HepG2 (cell line): Measurements from ENCODE around the gene POC1B. TPM values are rescaled to one million over a fixed set of nuclear protein-coding genes. Genes with fewer than 3 reads are reported as not detected.
A peak's percentile ranks its signal among the peaks of the same experiment; 100 is the strongest.

Experiments used
- CBX2 ChIP-seq, 2 experiments: fragments of 200-600 bp in 1 of 2; sonication (generic); formaldehyde crosslinking in 1 of 2; IDR thresholded peaks; 2 replicates each; pipeline versions ENCODE4 v1.7.0 to v1.8.1; 2018 to 2022; ENCODE audit warnings: low read depth in 2 of 2, low read length in 1 of 2, mild to moderate bottlenecking in 1 of 2, missing genetic modification reagents in 1 of 2
- CREBL2 ChIP-seq: sonication (generic); formaldehyde crosslinking; IDR thresholded peaks from 2 replicates; pipeline ENCODE4 v1.8.1; 2023; ENCODE audit warnings: missing genetic modification reagents, mild to moderate bottlenecking, borderline replicate concordance
- HDAC6 ChIP-seq: fragments of 200-600 bp; sonication (generic); IDR thresholded peaks from 2 replicates; pipeline ENCODE4 v1.7.0; 2017; ENCODE audit warnings: mild to moderate bottlenecking, antibody characterized with exemption, low read length, low read depth
- IKZF1 ChIP-seq: fragments of 450-650 bp; IDR thresholded peaks from 2 replicates; pipeline ENCODE4 v1.7.1; 2016
- KDM1A ChIP-seq: IDR thresholded peaks from 2 replicates; pipeline ENCODE4 v1.6.1; 2016; ENCODE audit warnings: missing compliant biosample characterization
- LCORL ChIP-seq, 2 experiments: fragments of 450-650 bp in 1 of 2; sonication (generic) in 1 of 2; formaldehyde crosslinking in 1 of 2; IDR thresholded peaks; 2 replicates each; pipeline versions ENCODE4 v1.5.0 to v1.6.1; 2017 to 2020; ENCODE audit warnings: antibody characterized with exemption in 1 of 2, missing genetic modification reagents in 1 of 2
- PAWR ChIP-seq: sonication (generic); formaldehyde crosslinking; IDR thresholded peaks from 2 replicates; pipeline ENCODE4 v1.4.0; 2020; ENCODE audit warnings: missing genetic modification reagents, mild to moderate bottlenecking, borderline replicate concordance
- PBX3 ChIP-seq: sonication (generic); formaldehyde crosslinking; IDR thresholded peaks from 2 replicates; pipeline ENCODE4 v1.8.1; 2023; ENCODE audit warnings: missing genetic modification reagents, inconsistent platforms, borderline replicate concordance
- TOPORS ChIP-seq: sonication (generic); formaldehyde crosslinking; IDR thresholded peaks from 2 replicates; pipeline ENCODE4 v1.8.0; 2023; ENCODE audit warnings: mild to moderate bottlenecking, missing genetic modification reagents
- ZBTB44 ChIP-seq: sonication (generic); formaldehyde crosslinking; IDR thresholded peaks from 2 replicates; pipeline ENCODE4 v1.4.0; 2020; ENCODE audit warnings: missing genetic modification reagents
- ZC3H13 ChIP-seq: sonication (generic); formaldehyde crosslinking; IDR thresholded peaks from 2 replicates; pipeline ENCODE4 v1.8.1; 2023; ENCODE audit warnings: mild to moderate bottlenecking, missing genetic modification reagents, moderate library complexity
- ZNF121 ChIP-seq: sonication (generic); formaldehyde crosslinking; IDR thresholded peaks from 2 replicates; pipeline ENCODE4 v1.5.0; 2020; ENCODE audit warnings: mild to moderate bottlenecking, missing genetic modification reagents
- ZNF556 ChIP-seq: sonication (generic); formaldehyde crosslinking; IDR thresholded peaks from 2 replicates; pipeline ENCODE4 v1.4.0; 2020; ENCODE audit warnings: mild to moderate bottlenecking, missing genetic modification reagents, borderline replicate concordance
- ZNF740 ChIP-seq: sonication (generic); formaldehyde crosslinking; IDR thresholded peaks from 2 replicates; pipeline ENCODE4 v1.4.0; 2020; ENCODE audit warnings: missing genetic modification reagents
- polyA plus RNA-seq, 8 experiments: library from polyadenylated mRNA; depleted of rRNA in 3 of 8; stranded (reverse) in 7 of 8; unstranded in 1 of 8; fragments of >200 nt; fragmentation: Illumina TruSeq in 4 of 8; extraction: Trizol in 4 of 8; gene quantifications; 2 replicates each; pipeline versions ENCODE4 v1.2.1 to v1.2.3, GENCODE V29; 2011 to 2016; ENCODE audit warnings: low read depth in 4 of 8, missing spikeins in 1 of 8, mixed read lengths in 1 of 8; ENCODE audit not compliant: insufficient read depth in 1 of 8
- total RNA-seq, 5 experiments: library from RNA; depleted of rRNA; stranded (reverse); fragments of >200 nt; fragmentation: Illumina TruSeq; extraction: Trizol; gene quantifications; 2 replicates each; pipeline ENCODE4 v1.2.3, GENCODE V29; 2016; ENCODE audit warnings: low read depth in 1 of 5
- TF ChIP-seq, protein P1 (sequence below): sonication (generic); formaldehyde crosslinking; IDR thresholded peaks from 2 replicates; pipeline ENCODE4 v1.8.0; 2022; ENCODE audit warnings: mild to moderate bottlenecking, missing genetic modification reagents, borderline replicate concordance
- TF ChIP-seq, protein P2 (sequence below): sonication (generic); formaldehyde crosslinking; IDR thresholded peaks from 2 replicates; pipeline ENCODE4 v1.5.1; 2020; ENCODE audit warnings: mild to moderate bottlenecking, missing genetic modification reagents, moderate library complexity
- TF ChIP-seq, protein P3 (sequence below): sonication (generic); formaldehyde crosslinking; IDR thresholded peaks from 2 replicates; pipeline ENCODE4 v1.4.0; 2020; ENCODE audit warnings: mild to moderate bottlenecking, missing genetic modification reagents
- TF ChIP-seq, protein P4 (sequence below): sonication (generic); formaldehyde crosslinking; conservative IDR thresholded peaks from 2 replicates; pipeline ENCODE4 v1.4.0; 2020; ENCODE audit warnings: missing genetic modification reagents

POC1B gene
- total and polyA plus RNA-seq, 2 of the 13 experiments (the other 11 are each of a cell fraction or from before 2014, with no cell fraction given) = 9.3 to 11.0 TPM

- TF ChIP-seq ZNF121 (CRISPR knock-in tag) (no peak), CREBL2 (CRISPR knock-in tag) (no peak), ZC3H13 (CRISPR knock-in tag) (peak; percentile 77; the same call in 1 of the 2 replicates), LCORL (IDR thresholded peaks at IDR 0.05) (no peak), LCORL (CRISPR knock-in tag; IDR thresholded peaks at IDR 0.05) (0 out of 2 replicates have a peak, but pooled peaks have one; percentile 54), PBX3 (CRISPR knock-in tag) (0 out of 2 replicates have a peak, but pooled peaks have one; percentile 9), KDM1A (no peak), CBX2 (IDR thresholded peaks at IDR 0.05; ENCODE audit: low read depth, low read length) (no peak), CBX2 (CRISPR knock-in tag; IDR thresholded peaks at IDR 0.05; ENCODE audit: low read depth) (no peak), ZNF556 (CRISPR knock-in tag) (peak; percentile 67; the same call in 1 of the 2 replicates), PAWR (CRISPR knock-in tag) (0 out of 2 replicates have a peak, but pooled peaks have one; percentile 71), ZBTB44 (no peak), IKZF1 (no peak), ZNF740 (0 out of 2 replicates have a peak, but pooled peaks have one; percentile 42), HDAC6 (no peak), TOPORS (CRISPR knock-in tag) (peak; percentile 77; the same call in 1 of the 2 replicates)
- TF ChIP-seq, protein P1, sequence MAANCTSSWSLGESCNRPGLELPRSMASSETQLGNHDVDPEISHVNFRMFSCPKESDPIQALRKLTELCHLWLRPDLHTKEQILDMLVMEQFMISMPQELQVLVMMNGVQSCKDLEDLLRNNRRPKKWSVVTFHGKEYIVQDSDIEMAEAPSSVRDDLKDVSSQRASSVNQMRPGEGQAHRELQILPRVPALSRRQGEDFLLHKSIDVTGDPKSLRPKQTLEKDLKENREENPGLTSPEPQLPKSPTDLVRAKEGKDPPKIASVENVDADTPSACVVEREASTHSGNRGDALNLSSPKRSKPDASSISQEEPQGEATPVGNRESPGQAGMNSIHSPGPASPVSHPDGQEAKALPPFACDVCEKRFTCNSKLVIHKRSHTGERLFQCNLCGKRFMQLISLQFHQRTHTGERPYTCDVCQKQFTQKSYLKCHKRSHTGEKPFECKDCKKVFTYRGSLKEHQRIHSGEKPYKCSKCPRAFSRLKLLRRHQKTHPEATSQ (CRISPR knock-in tag) = peak; percentile 72
- TF ChIP-seq, protein P2, sequence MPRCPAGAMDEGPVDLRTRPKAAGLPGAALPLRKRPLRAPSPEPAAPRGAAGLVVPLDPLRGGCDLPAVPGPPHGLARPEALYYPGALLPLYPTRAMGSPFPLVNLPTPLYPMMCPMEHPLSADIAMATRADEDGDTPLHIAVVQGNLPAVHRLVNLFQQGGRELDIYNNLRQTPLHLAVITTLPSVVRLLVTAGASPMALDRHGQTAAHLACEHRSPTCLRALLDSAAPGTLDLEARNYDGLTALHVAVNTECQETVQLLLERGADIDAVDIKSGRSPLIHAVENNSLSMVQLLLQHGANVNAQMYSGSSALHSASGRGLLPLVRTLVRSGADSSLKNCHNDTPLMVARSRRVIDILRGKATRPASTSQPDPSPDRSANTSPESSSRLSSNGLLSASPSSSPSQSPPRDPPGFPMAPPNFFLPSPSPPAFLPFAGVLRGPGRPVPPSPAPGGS (CRISPR knock-in tag) = no peak
- TF ChIP-seq, protein P3, sequence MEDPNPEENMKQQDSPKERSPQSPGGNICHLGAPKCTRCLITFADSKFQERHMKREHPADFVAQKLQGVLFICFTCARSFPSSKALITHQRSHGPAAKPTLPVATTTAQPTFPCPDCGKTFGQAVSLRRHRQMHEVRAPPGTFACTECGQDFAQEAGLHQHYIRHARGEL (CRISPR knock-in tag) = 0 out of 2 replicates have a peak, but pooled peaks have one; percentile 28
- TF ChIP-seq, protein P4, sequence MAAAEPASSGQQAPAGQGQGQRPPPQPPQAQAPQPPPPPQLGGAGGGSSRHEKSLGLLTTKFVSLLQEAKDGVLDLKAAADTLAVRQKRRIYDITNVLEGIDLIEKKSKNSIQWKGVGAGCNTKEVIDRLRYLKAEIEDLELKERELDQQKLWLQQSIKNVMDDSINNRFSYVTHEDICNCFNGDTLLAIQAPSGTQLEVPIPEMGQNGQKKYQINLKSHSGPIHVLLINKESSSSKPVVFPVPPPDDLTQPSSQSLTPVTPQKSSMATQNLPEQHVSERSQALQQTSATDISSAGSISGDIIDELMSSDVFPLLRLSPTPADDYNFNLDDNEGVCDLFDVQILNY = peak; percentile 80; the same call in 1 of the 2 replicates
Measured at GRCh38 chr12:89525824-89526770, at the start of gene POC1B (continued).
